Tibial nerve (tissue), 4 donors: ENCODE data around the gene SHANK2.

Source experiments
- CTCF ChIP-seq, 5 experiments: fragments of 200-600 bp in 3 of 5; fragments of 450-650 bp in 2 of 5; sonication (generic) in 3 of 5; IDR thresholded peaks; one replicate each; pipeline ENCODE4 v1.5.1; 2016 to 2019; ENCODE audit warnings: antibody characterized with exemption in 5 of 5, mild to moderate bottlenecking in 3 of 5, moderate library complexity in 2 of 5
- EP300 ChIP-seq, 2 donors: sonication (generic); formaldehyde crosslinking; IDR thresholded peaks; one replicate each; pipeline ENCODE4 v1.6.1; 2017; ENCODE audit warnings: antibody characterized with exemption in 2 of 2, mild to moderate bottlenecking in 1 of 2
- POLR2A ChIP-seq, 2 donors: fragments of 450-650 bp; IDR thresholded peaks; one replicate each; pipeline ENCODE4 v1.6.1; 2017; ENCODE audit warnings: antibody characterized with exemption in 2 of 2, mild to moderate bottlenecking in 2 of 2, moderate library complexity in 2 of 2

- TF ChIP-seq CTCF (IDR thresholded peaks at IDR 0.05) (no peak), EP300 (IDR thresholded peaks at IDR 0.05) (no peak), POLR2A (IDR thresholded peaks at IDR 0.05) (no peak)
Measured at GRCh38 chr11:71301046-71301857, 48.9 kb upstream of the SHANK2 start.
